ENCODE measurements around the gene NCOR2. TPM values are rescaled to one million over a fixed set of nuclear protein-coding genes. Genes with fewer than 3 reads are reported as not detected.

The NCOR2 gene
- total and polyA plus RNA-seq, 2 of the 8 experiments (the other 6 are each of a cell fraction or from before 2014, with no cell fraction given) = 14.8 to 275 TPM

GRCh38 chr12:124595444-124595843, 28.0 kb upstream of the NCOR2 start:
- Histone ChIP-seq H2BK120ac (replicated peaks; ENCODE audit: low read depth, low read length) (no peak overlapping the region), H2BK12ac (ENCODE audit: low read depth, low read length) (no peak overlapping the region), H3K23ac (ENCODE audit: insufficient read length) (no peak overlapping the region), H4K8ac (ENCODE audit: extremely low read depth, insufficient read depth, low read length) (no peak overlapping the region), H4K91ac (replicated peaks; ENCODE audit: insufficient read length, low read length) (no peak overlapping the region), H3K36me3 (ENCODE audit: control insufficient read depth in 2 of 4, insufficient read depth in 4 of 4, low read length in 3 of 4) (no peaks in the 10 kb centered on the region), H3K79me1 (ENCODE audit: low read depth, low read length) (no peaks in the 10 kb centered on the region), H3K4me2 (ENCODE audit: insufficient read depth in 1 of 2, low read depth in 2 of 2, low read length in 2 of 2) (no peak overlapping the region), H3K18ac (ENCODE audit: extremely low read depth, low read length) (no peak overlapping the region), H2BK20ac (ENCODE audit: low read length) (no peak overlapping the region), H3K4me1 (replicated peaks in 1 of 4; ENCODE audit: control insufficient read depth in 3 of 4, insufficient read depth in 4 of 4, low read length in 3 of 4) (peaks cover 0 to 3% (median 0%) of the 10 kb centered on the region in 4 experiments; a peak in 2 of 7 replicates), H3K27me3 (replicated peaks in 1 of 4; ENCODE audit: control insufficient read depth in 3 of 4, extremely low read depth in 1 of 4, insufficient read depth in 3 of 4, low read length in 3 of 4) (peaks cover 0 to 2% (median 0%) of the 10 kb centered on the region in 4 experiments; a peak in 1 of 7 replicates), H2AK5ac (ENCODE audit: low read depth, low read length) (no peak overlapping the region), H2AFZ (ENCODE audit: low read length) (no peak overlapping the region), H3K23me2 (ENCODE audit: low read depth, low read length) (no peaks in the 10 kb centered on the region), H3K56ac (replicated peaks; ENCODE audit: insufficient read length, low read depth, low read length) (no peak overlapping the region), H3K4me3 (ENCODE audit: extremely low read depth in 1 of 4, insufficient read depth in 2 of 4, low read depth in 3 of 4, low read length in 4 of 4) (no peak overlapping the region), H3K14ac (ENCODE audit: insufficient read length) (no peak overlapping the region), H4K5ac (ENCODE audit: insufficient read length, low read depth, low read length) (no peak overlapping the region), H3K79me2 (ENCODE audit: control insufficient read depth in 1 of 2, insufficient read depth in 2 of 2, low read length in 2 of 2) (no peaks in the 10 kb centered on the region), H2BK15ac (ENCODE audit: low read length) (no peak overlapping the region), H3K4ac (replicated peaks; ENCODE audit: insufficient read length, low read depth, low read length) (no peak overlapping the region), H3K27ac (ENCODE audit: low read depth, low read length) (no peak overlapping the region), H3K9ac (replicated peaks in 1 of 4; ENCODE audit: extremely low read depth in 1 of 4, low read depth in 3 of 4, low read length in 3 of 4) (no peak overlapping the region), H2BK5ac (ENCODE audit: low read depth, low read length) (no peak overlapping the region), H3K9me3 (ENCODE audit: insufficient read depth in 2 of 2, low read depth in 1 of 2, low read length in 1 of 2) (peaks cover 0 to 3% of the 10 kb centered on the region in 2 experiments; a peak in 2 of 4 replicates), H4K20me1 (replicated peaks in 1 of 2; ENCODE audit: control insufficient read depth in 1 of 2, insufficient read depth in 2 of 2, low read length in 2 of 2) (no peaks in the 10 kb centered on the region)
- ChIA-PET CTCF (ENCODE audit: partially characterized antibody) (interaction anchor here (0.9 to 2.8 kb wide), 3 partner anchors 45 to 170 kb away, joined by 3 to 9 read pairs (median 3); no protein-coding TSS in a partner anchor), POLR2A (ENCODE audit: partially characterized antibody) (no interaction called here)
- no peak for DNase-seq (ENCODE audit: low read depth in 1 of 2, low spot score in 2 of 2)
- FAIRE-seq = no peak
- no peak for TF ChIP-seq SP1 (IDR thresholded peaks at IDR 0.05; ENCODE audit: low read depth, low read length)
- no peak for TF ChIP-seq SAP30 (IDR thresholded peaks at IDR 0.05; ENCODE audit: insufficient read depth, insufficient replicate concordance, low read length)
- no peak for TF ChIP-seq TAF1 (IDR thresholded peaks at IDR 0.05; ENCODE audit: low read depth, low read length)
- peak in 1 of 2 experiments; percentile 25; a peak in 1 of 4 replicates for TF ChIP-seq RAD21 (IDR thresholded peaks at IDR 0.05 in 1 of 2, conservative IDR thresholded peaks at IDR 0.05 in 1 of 2; ENCODE audit: low read depth in 2 of 2, low read length in 2 of 2)
- WGBS, 2 experiments (ENCODE audit: extremely low coverage in 1 of 2, insufficient coverage in 1 of 2, insufficient read length in 1 of 2, insufficient replicate concordance in 2 of 2, low coverage in 1 of 2, low lambda C conversion rate in 2 of 2, missing lambda C conversion rate in 1 of 2) = 88% methylated on average over 4 of the region's 4 CpGs; no CpG with 5 or more reads in 1 of the 2 experiments

All from H1 (cell line).